Fibroblast of pulmonary artery (primary cell): ENCODE results near the gene NDST1.
A peak's percentile ranks its signal among the peaks of the same experiment; 100 is the strongest.

Source experiments
- DNase-seq: peaks from one replicate; pipeline ENCODE4 v3.0.0-alpha.2; 2010; ENCODE audit warnings: low read depth
- H3K4me3 ChIP-seq: replicated peaks from 2 replicates; pipeline ENCODE4 v1.5.1; 2011; ENCODE audit warnings: low read depth, mild to moderate bottlenecking, control low read depth, low read length, moderate library complexity
- CTCF ChIP-seq: IDR thresholded peaks from 2 replicates; pipeline ENCODE4 v1.5.1; 2011; ENCODE audit warnings: mild to moderate bottlenecking, control low read depth, low read length, inconsistent platforms; ENCODE audit errors: missing control alignments

The NDST1 gene

GRCh38 chr5:150497274-150497988 is 10.5 kb upstream of the NDST1 start:
- DNase-seq, result peak; percentile 90
- no peak overlapping the region for H3K4me3 ChIP-seq

DNA sequence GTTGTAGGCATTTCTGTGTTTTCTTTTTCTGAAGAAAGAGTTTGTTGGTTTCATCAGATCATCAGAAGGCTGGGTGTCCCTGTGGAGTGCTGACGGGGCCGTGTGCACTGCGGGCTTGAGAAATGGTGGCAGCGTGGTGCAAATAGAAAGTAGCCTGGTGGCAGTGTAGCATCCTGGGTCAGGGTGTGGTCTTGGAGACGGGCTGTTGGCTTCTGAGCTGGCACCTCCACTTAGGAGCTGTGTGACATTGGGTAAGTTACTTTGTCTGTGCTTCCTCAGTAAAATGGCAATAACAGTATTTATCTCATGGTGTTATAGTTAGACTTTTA is 10.0 kb upstream of the NDST1 start:
- no peak for TF ChIP-seq CTCF
- H3K4me3 ChIP-seq, result no peak overlapping the region
- DNase-seq, result no peak

More at GRCh38 chr5:150497274-150497988, 10.5 kb upstream of the NDST1 start:
- TF ChIP-seq CTCF, result no peak

- no peak for TF ChIP-seq CTCF
- no peak for DNase-seq
- no peak overlapping the region for H3K4me3 ChIP-seq
Observed at GRCh38 chr5:150498501-150498900, 9.4 kb upstream of the NDST1 start.

DNA sequence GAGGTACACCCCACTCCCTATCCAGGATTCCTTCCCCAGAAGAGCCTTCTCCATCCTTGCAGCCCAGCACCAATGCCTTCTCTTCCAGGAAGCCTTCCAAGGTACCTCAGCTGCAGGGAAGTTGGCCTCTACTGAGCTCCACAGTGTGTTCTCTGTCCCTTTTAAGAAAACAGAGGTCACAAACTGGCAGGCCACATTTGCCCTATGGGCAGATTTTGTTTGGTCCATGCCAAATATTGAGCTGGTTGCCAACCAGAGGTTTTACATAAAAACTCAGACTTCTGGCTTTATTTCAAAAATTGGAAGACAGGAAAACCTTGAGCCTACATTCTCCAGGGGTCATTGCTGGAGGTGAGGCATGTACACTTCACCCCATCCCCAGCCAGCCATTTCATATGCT is 9.0 kb upstream of the NDST1 start:
- TF ChIP-seq CTCF, result no peak
- no peak for DNase-seq
- no peak overlapping the region for H3K4me3 ChIP-seq

GRCh38 chr5:150499437-150499956 is 8.4 kb upstream of the NDST1 start:
- TF ChIP-seq CTCF, result no peak
- DNase-seq, result no peak
- H3K4me3 ChIP-seq, result no peak overlapping the region

- DNase-seq, result no peak
- no peak overlapping the region for H3K4me3 ChIP-seq
- TF ChIP-seq CTCF, result no peak
Observed at GRCh38 chr5:150500328-150500841, 7.5 kb upstream of the NDST1 start.

DNA sequence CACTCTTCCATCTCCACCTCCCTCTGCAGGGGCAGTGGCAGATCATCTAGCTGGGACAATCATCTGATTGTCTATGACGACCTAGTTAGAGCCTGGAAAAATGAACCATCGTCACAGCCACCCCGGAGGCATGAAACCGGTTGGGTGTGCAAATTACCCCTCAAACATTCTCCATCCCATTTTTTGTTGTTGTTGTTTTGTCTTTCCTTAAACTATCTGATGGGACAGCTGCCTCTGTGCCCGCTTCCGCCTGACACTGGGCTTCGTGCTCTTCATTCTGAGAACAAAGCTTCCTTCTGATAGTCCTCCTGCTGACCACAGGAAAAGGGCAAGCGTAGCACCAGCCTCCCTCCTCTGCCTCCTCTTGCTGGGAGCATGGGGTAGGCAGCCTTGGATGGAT is 7.0 kb upstream of the NDST1 start:
- no peak overlapping the region for H3K4me3 ChIP-seq
- no peak for TF ChIP-seq CTCF
- no peak for DNase-seq
